Mesenchymal stem cell (in vitro differentiated cells and primary cell): ENCODE data around the gene RO60.
"Not testable (repeated sequence)": the region's sequence is repeated elsewhere in the genome, so short reads cannot be mapped to it uniquely, and the experiment has no call there.

ENCODE experiments used
- DNase-seq: peaks from one replicate; pipeline ENCODE4 v3.0.0-alpha.2; 2013
- H2AFZ ChIP-seq: one replicate; pipeline ENCODE4 v1.6.1; 2013; ENCODE audit warnings: low read depth, mild to moderate bottlenecking, control low read depth, inconsistent platforms, low read length, moderate library complexity
- H2AK5ac ChIP-seq: 2 replicates; pipeline ENCODE4 v1.6.1; 2013; ENCODE audit warnings: low read length, moderate library complexity, mild to moderate bottlenecking, inconsistent platforms; ENCODE audit not compliant: severe bottlenecking
- H2BK120ac ChIP-seq: one replicate; pipeline ENCODE4 v1.6.1; 2013; ENCODE audit warnings: low read depth, mild to moderate bottlenecking, inconsistent platforms, low read length, moderate library complexity
- H2BK12ac ChIP-seq, 2 experiments: one replicate each; pipeline ENCODE4 v1.6.1; 2013; ENCODE audit warnings: inconsistent platforms in 2 of 2, low read length in 2 of 2, mild to moderate bottlenecking in 2 of 2, moderate library complexity in 2 of 2, control low read depth in 1 of 2
- H2BK15ac ChIP-seq: one replicate; pipeline ENCODE4 v1.6.1; 2013; ENCODE audit warnings: mild to moderate bottlenecking, low read depth, inconsistent platforms; ENCODE audit not compliant: poor library complexity, severe bottlenecking
- H2BK5ac ChIP-seq: 2 replicates; pipeline ENCODE4 v1.6.1; 2013; ENCODE audit warnings: low read depth, mild to moderate bottlenecking, low read length, control low read depth, inconsistent platforms; ENCODE audit not compliant: poor library complexity, severe bottlenecking
- H3K14ac ChIP-seq, 2 experiments: one replicate each; pipeline ENCODE4 v1.6.1; 2013; ENCODE audit warnings: inconsistent platforms in 2 of 2, low read length in 2 of 2, control low read depth in 1 of 2, mild to moderate bottlenecking in 1 of 2, moderate library complexity in 1 of 2
- H3K18ac ChIP-seq, 2 experiments: one replicate each; pipeline ENCODE4 v1.6.1; 2013; ENCODE audit warnings: inconsistent platforms in 2 of 2, low read length in 2 of 2, control low read depth in 1 of 2, low read depth in 1 of 2, mild to moderate bottlenecking in 1 of 2
- H3K23ac ChIP-seq, 2 experiments: one replicate each; pipeline ENCODE4 v1.6.1; 2013; ENCODE audit warnings: inconsistent platforms in 2 of 2, low read length in 2 of 2, mild to moderate bottlenecking in 2 of 2, moderate library complexity in 2 of 2, control low read depth in 1 of 2
- H3K27ac ChIP-seq: 2 replicates; pipeline ENCODE4 v1.5.1; 2013; ENCODE audit warnings: mild to moderate bottlenecking, moderate library complexity, low read length, control low read depth, inconsistent platforms; ENCODE audit not compliant: poor library complexity, severe bottlenecking
- H3K27me3 ChIP-seq, 2 experiments: 2 replicates each; pipeline versions ENCODE4 v1.6.1 to v1.7.0; 2013; ENCODE audit warnings: low read length in 2 of 2, mild to moderate bottlenecking in 2 of 2, moderate library complexity in 2 of 2, control low read depth in 1 of 2, inconsistent platforms in 1 of 2; ENCODE audit not compliant: control insufficient read depth in 1 of 2, insufficient read depth in 1 of 2
- H3K36me3 ChIP-seq, 2 experiments: 2 replicates each; pipeline versions ENCODE4 v1.6.1 to v1.7.0; 2013; ENCODE audit warnings: low read length in 2 of 2, control low read depth in 1 of 2, inconsistent platforms in 1 of 2, low read depth in 1 of 2, mild to moderate bottlenecking in 1 of 2; ENCODE audit not compliant: insufficient read depth in 2 of 2, control insufficient read depth in 1 of 2
- H3K4ac ChIP-seq, 2 experiments: one replicate each; pipeline ENCODE4 v1.6.1; 2013; ENCODE audit warnings: inconsistent platforms in 2 of 2, low read length in 2 of 2, mild to moderate bottlenecking in 2 of 2, moderate library complexity in 2 of 2, control low read depth in 1 of 2, low read depth in 1 of 2
- H3K4me1 ChIP-seq: 2 replicates; pipeline ENCODE4 v1.6.1; 2013; ENCODE audit warnings: low read depth, low read length, control low read depth; ENCODE audit not compliant: control insufficient read depth, insufficient read depth
- H3K4me2 ChIP-seq: 2 replicates; pipeline ENCODE4 v1.6.1; 2013; ENCODE audit warnings: low read length, mild to moderate bottlenecking, inconsistent platforms; ENCODE audit not compliant: poor library complexity, severe bottlenecking
- H3K4me3 ChIP-seq, 2 experiments: 2 replicates each; pipeline versions ENCODE4 v1.5.1 to v1.7.0; 2013; ENCODE audit warnings: low read length in 2 of 2, mild to moderate bottlenecking in 2 of 2, control low read depth in 1 of 2, low read depth in 1 of 2; ENCODE audit not compliant: insufficient read depth in 1 of 2
- H3K79me1 ChIP-seq: replicated peaks from 2 replicates; pipeline ENCODE4 v1.6.1; 2013; ENCODE audit warnings: mild to moderate bottlenecking, control low read depth, low read length, inconsistent platforms; ENCODE audit not compliant: poor library complexity, severe bottlenecking
- H3K9ac ChIP-seq: 2 replicates; pipeline ENCODE4 v1.7.0; 2013; ENCODE audit warnings: mild to moderate bottlenecking, low read length, moderate library complexity
- H3K9me3 ChIP-seq: 2 replicates; pipeline ENCODE4 v1.7.0; 2013; ENCODE audit warnings: mild to moderate bottlenecking, low read length; ENCODE audit not compliant: control insufficient read depth
- H4K8ac ChIP-seq: one replicate; pipeline ENCODE4 v1.6.1; 2013; ENCODE audit warnings: inconsistent platforms, mild to moderate bottlenecking, low read length, moderate library complexity
- H4K91ac ChIP-seq: one replicate; pipeline ENCODE4 v1.6.1; 2013; ENCODE audit warnings: mild to moderate bottlenecking, low read length, inconsistent platforms
- WGBS: methylation state at CpG from one replicate; pipeline ENCODE4 v1.1.7; 2013; ENCODE audit warnings: mixed read lengths; 5-methylcytosine and 5-hydroxymethylcytosine counted together

The RO60 gene

DNA sequence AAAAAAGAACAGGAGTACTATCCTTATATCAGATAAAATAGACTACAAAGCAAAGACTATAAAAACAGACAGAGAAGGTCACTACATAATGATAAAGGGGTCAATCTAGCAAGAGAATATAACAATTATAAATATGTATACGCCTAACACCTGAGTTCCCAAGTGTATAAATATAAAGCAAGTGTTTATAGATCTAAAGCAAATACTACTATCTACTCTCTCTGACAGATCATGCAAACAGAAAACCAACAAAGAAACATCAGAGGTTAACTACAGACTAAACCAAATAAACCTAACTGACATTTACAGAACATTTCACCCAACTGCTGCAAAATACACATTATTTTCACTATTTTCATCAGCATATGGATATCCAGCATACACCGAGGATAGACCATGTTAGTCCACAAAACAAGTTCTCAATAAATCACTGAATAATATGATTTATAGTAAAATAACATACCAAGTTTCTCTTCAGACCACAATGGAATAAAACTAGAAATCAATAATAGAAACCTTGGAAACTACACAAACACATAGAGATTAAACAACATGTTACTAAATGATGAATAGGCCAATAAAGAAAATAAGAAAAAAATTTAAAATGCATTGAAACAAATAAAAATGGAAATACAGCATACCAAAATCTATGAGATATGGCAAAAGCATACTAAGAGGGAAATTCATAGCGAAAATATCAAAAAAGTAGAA is 22.9 kb upstream of the RO60 start:
- H3K79me1 ChIP-seq, result peaks cover 5% of the 10 kb centered on the region
- no peak overlapping the region for H2BK15ac ChIP-seq
- no peak overlapping the region for H3K9ac ChIP-seq
- H3K14ac ChIP-seq, result no peak overlapping the region
- no peak overlapping the region for H3K23ac ChIP-seq
- H2BK120ac ChIP-seq, result no peak overlapping the region
- no peak overlapping the region for H3K4me2 ChIP-seq
- no peak overlapping the region for H3K18ac ChIP-seq
- no peak overlapping the region for H4K8ac ChIP-seq
- H3K27ac ChIP-seq, result no peak overlapping the region
- H2AK5ac ChIP-seq, result no peak overlapping the region
- H3K36me3 ChIP-seq, result peaks cover 0 to 6% of the 10 kb centered on the region in 2 experiments
- no peaks in the 10 kb centered on the region for H3K9me3 ChIP-seq
- DNase-seq, result no peak
- H3K4me3 ChIP-seq, result no peak overlapping the region
- WGBS, result 100% methylated on average over 1 of the region's 3 CpGs
- H2BK5ac ChIP-seq, result no peak overlapping the region
- no peaks in the 10 kb centered on the region for H3K4me1 ChIP-seq
- H2AFZ ChIP-seq, result no peak overlapping the region
- no peak overlapping the region for H2BK12ac ChIP-seq
- H4K91ac ChIP-seq, result no peak overlapping the region
- H3K4ac ChIP-seq, result no peak overlapping the region
- H3K27me3 ChIP-seq, result no peaks in the 10 kb centered on the region

DNA sequence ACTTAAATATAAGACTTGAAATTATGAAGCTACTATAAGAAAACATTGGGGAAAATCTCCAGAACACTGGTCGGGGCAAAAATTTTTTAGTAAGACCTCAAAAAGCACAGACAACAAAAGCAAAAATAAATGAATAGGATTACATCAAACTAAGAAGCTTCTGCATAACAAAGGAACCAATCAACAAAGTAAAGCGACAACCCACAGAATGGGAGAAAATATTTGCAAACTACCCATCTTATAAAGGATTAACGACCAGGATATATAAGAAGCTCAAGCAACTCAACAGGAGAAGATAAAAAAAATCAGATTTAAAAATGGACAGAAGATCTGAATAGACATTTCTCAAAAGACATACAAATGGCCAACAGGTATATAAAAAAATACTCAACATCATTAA is 19.4 kb upstream of the RO60 start:
- Histone ChIP-seq H3K4me2 (no peak overlapping the region), H2BK12ac (no peak overlapping the region), H2BK5ac (no peak overlapping the region), H2AFZ (no peak overlapping the region), H3K4ac (no peak overlapping the region), H3K9me3 (no peaks in the 10 kb centered on the region), H3K27me3 (no peaks in the 10 kb centered on the region), H2AK5ac (no peak overlapping the region), H2BK120ac (no peak overlapping the region), H3K4me1 (no peaks in the 10 kb centered on the region), H3K18ac (no peak overlapping the region), H3K36me3 (peaks cover 3 to 37% of the 10 kb centered on the region in 2 experiments), H2BK15ac (no peak overlapping the region), H3K27ac (no peak overlapping the region), H3K79me1 (peaks cover 7% of the 10 kb centered on the region), H3K9ac (no peak overlapping the region), H3K4me3 (no peak overlapping the region), H4K8ac (no peak overlapping the region), H3K23ac (no peak overlapping the region), H4K91ac (no peak overlapping the region), H3K14ac (no peak overlapping the region)
- 97% methylated on average over 2 of the region's 3 CpGs for WGBS
- no peak for DNase-seq

DNA sequence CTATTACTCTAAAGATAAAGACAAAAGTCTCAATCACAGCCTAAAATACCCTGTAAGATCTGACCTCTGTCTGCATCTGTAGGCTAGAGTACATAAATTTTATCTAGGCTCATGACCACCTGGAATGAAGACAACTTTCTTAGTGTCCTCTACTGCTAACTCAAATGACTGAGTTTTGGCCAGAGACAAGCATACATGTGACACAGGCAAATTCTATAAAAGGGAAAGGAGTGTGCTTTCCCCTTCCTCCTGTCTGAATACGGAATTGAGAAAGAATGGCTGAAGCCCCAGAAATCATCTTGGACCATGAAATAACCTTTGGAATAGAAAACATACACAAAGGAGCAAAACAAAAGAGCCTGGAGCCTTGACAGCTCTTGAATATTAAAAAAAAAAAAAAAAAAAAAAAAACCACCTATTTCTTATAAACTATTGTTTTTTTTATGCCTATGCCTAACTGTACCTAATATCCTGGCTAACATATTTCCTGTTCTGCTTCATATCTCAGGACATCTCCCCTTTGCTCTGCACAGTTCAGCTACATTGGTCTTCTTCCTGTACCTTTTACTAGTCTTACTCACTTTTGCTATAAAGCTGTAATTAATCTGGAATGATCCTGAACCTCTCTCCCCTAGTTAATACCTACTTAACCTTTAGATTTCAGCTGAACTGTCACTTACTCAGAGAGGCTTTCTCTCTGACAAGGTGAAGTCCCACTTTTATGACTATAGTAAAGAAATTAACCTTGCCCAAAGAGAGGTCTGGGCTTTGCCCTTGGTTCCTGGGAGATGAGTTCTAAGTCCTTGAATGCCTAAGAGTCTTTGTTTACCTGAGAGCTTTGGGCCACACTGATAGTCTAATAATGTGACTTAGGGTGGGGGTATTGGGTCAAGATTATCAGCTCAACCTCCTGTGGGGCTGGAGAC is 16.4 kb upstream of the RO60 start:
- Histone ChIP-seq H2BK120ac (no peak overlapping the region), H3K27ac (no peak overlapping the region), H3K4me2 (no peak overlapping the region), H2AK5ac (no peak overlapping the region), H3K4ac (no peak overlapping the region), H3K23ac (no peak overlapping the region), H2BK5ac (no peak overlapping the region), H3K18ac (no peak overlapping the region), H3K79me1 (peaks cover 12% of the 10 kb centered on the region), H3K14ac (no peak overlapping the region), H4K91ac (no peak overlapping the region), H3K9me3 (no peaks in the 10 kb centered on the region), H3K9ac (no peak overlapping the region), H3K36me3 (peaks cover 5 to 61% of the 10 kb centered on the region in 2 experiments), H2AFZ (no peak overlapping the region), H4K8ac (no peak overlapping the region), H2BK12ac (no peak overlapping the region), H3K4me1 (no peaks in the 10 kb centered on the region), H3K27me3 (no peaks in the 10 kb centered on the region), H2BK15ac (no peak overlapping the region), H3K4me3 (no peak overlapping the region)
- WGBS, result no CpG with 5 or more reads among the region's 1 CpG
- no peak for DNase-seq

DNA sequence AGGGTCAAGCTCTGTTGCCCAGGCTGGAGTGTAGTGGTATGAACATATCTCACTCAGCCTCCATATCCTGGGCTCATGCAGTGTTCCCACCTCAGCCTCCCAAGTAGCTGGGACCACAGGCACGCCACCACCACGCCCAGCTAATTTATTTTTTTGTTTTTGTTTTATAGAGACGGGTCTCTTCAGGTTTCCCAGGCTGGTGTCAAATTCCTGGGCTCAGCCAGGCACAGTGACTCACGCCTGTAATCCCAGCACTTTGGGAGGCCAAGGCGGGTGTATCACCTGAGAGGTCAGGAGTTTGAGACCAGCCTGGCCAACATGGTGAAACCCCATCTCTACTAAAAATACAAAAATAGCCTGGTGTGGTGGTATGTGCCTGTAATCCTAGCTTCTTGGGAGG is 10.5 kb upstream of the RO60 start:
- H2BK5ac ChIP-seq, H2BK12ac ChIP-seq, DNase-seq: not testable (repeated sequence)

More for the DNA sequence above, 10.5 kb upstream of the RO60 start:
- H3K4me2 ChIP-seq, H3K9me3 ChIP-seq, H2AK5ac ChIP-seq, H2BK15ac ChIP-seq, H3K18ac ChIP-seq, H3K14ac ChIP-seq, H3K4me1 ChIP-seq, H2BK120ac ChIP-seq, H3K23ac ChIP-seq, H3K4ac ChIP-seq, H3K4me3 ChIP-seq, H3K27me3 ChIP-seq, H3K9ac ChIP-seq, H4K8ac ChIP-seq, H3K27ac ChIP-seq, H2AFZ ChIP-seq, H4K91ac ChIP-seq: not testable (repeated sequence)
- Histone ChIP-seq H3K36me3 (peaks cover 12 to 62% of the 10 kb centered on the region in 2 experiments), H3K79me1 (peaks cover 18% of the 10 kb centered on the region)
- WGBS, result 90% methylated on average over 5 of the region's 5 CpGs
